ENCODE measurements around the gene CYTH4.

CYTH4 gene

GRCh38 chr22:37306494-37306829, 24.2 kb downstream of the CYTH4 start:
- no peak for DNase-seq (ENCODE audit: insufficient read length, low spot score)
- no peak for FAIRE-seq
- no peak for TF ChIP-seq CTCF (IDR thresholded peaks at IDR 0.05; ENCODE audit: insufficient read depth, missing control alignments)

- DNase-seq (ENCODE audit: insufficient read length, low spot score) (no peak), FAIRE-seq (no peak)
- TF ChIP-seq CTCF (IDR thresholded peaks at IDR 0.05; ENCODE audit: insufficient read depth, missing control alignments) = no peak
These were observed 26.3 kb downstream of the CYTH4 start for GRCh38 chr22:37308385-37309200.

GRCh38 chr22:37309211-37310074, 27.1 kb downstream of the CYTH4 start:
- no peak for FAIRE-seq

DNA sequence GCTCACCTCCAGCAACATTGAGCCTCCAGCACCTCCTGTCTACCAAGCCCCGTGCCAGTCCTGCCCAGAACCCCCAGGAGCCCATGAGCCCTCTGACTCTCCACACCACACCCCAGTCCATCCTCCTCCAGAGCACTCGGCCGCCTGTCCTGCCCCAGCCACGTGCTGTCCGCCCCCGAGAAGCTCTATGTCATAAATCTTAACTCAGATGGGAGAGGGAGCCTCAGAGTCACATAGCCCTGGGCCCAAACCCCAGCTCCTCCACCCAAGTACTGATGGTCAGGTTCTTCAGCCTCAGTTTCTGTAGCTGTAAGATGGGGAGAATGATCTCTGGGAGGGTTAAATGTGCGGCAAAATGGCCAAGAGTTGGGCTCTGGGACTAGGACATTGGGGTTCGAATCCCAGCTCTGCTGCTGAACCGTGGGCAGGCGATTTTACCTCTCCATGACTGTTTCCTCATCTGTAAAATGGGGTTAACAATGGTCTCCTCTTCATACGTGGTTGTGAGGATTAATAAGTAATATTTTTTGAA, 27.8 kb downstream of the CYTH4 start:
- FAIRE-seq (no peak), DNase-seq (ENCODE audit: insufficient read length, low spot score) (no peak)
- TF ChIP-seq CTCF (IDR thresholded peaks at IDR 0.05; ENCODE audit: insufficient read depth, missing control alignments) = no peak

More at GRCh38 chr22:37309211-37310074, 27.1 kb downstream of the CYTH4 start:
- DNase-seq (ENCODE audit: insufficient read length, low spot score) = no peak
- TF ChIP-seq CTCF (IDR thresholded peaks at IDR 0.05; ENCODE audit: insufficient read depth, missing control alignments) = no peak

DNA sequence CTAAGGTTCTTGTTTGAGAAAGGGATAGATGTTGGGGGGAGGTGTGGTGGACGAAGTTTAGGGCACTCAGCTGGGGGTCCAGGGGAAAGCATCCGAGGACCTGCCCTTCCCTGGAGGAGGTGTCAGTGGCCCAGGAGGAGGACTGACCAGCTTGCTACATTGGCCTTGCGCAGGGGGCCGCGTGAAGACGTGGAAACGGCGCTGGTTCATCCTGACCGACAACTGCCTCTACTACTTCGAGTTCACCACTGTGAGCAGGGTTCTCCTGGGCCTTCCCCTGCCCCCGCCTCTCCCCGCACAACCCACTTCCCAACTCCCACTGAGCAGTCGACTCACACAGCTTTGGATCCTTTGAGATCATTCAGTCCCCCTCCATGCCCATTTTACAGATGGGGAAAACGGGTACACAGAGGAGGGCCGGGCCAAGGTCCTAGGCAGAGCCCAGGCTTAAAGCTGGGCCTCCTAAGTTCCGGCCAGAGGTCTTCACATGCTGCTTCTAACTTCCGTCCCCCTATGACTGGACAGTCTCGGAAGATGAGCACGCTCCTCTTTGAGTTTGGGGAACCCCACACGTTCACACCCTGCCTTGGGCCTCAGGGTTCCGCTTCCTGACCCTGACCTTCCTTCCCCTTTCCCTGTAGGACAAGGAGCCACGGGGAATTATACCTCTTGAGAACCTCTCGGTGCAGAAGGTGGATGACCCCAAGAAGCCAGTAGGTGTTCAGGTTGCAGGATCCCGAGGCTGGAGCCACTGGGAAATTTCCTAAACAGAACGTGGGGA, 28.7 kb downstream of the CYTH4 start:
- DNase-seq (ENCODE audit: insufficient read length, low spot score) (no peak), FAIRE-seq (no peak)
- no peak for TF ChIP-seq CTCF (IDR thresholded peaks at IDR 0.05; ENCODE audit: insufficient read depth, missing control alignments)

DNA sequence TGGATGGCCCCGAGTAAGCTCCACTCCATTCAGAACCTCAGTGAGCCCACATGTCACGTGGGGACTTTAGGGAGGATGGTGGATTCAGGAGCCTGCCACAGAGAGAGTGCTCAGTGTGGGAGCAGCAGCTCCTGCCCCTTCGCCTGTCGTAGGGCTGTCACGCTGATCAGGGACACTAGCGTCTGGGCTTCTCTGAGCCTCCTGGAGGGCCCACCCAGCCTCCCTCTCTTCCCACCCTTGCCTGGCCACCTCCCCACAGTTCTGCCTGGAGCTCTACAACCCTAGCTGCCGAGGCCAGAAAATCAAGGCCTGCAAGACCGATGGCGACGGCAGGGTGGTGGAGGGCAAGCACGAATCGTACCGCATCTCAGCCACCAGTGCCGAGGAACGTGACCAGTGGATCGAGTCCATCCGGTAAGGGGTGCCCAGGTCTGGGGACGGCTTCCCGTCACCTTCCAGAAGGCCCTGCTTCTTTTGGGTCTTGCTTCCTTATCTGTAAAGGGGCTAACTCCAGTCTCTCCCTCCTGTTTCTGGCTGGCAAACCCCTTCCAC, 29.5 kb downstream of the CYTH4 start:
- no peak for FAIRE-seq
- no peak for DNase-seq (ENCODE audit: insufficient read length, low spot score)
- no peak for TF ChIP-seq CTCF (IDR thresholded peaks at IDR 0.05; ENCODE audit: insufficient read depth, missing control alignments)
